ENCODE data around the gene USP25.

USP25 gene

DNA sequence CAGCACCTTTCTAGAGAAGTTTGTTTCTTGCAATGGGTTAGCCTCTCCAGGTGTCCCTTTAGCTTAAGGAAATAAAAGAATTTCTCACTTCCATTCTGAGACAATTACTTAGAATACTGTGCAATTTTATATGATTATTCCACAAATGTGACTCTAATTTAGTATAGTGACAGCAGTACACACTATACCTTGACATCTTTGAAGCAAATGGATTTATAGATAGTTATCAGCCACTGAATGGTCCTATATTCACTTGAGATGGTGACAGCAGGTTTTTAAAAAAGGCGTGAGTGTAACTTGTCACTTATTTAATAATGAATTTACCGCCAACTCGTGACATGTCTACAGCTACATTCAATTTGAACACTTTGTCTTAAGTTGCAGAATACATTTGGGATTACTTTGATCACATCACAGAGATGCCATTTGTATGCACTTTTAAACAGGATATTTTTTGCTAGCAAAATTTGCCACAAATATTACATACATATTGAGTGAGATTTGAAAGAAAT lies 71.6 kb downstream of the USP25 start:
- Histone ChIP-seq H3K36me3 (no peaks in the 10 kb centered on the region), H3K4me3 (no peak overlapping the region), H3K27me3 (no peaks in the 10 kb centered on the region), H3K9me3 (no peaks in the 10 kb centered on the region), H3K4me1 (peaks cover 0 to 5% (median 0%) of the 10 kb centered on the region in 4 donors), H3K27ac (no peak overlapping the region)
- no peak for DNase-seq
- TF ChIP-seq, protein P1, sequence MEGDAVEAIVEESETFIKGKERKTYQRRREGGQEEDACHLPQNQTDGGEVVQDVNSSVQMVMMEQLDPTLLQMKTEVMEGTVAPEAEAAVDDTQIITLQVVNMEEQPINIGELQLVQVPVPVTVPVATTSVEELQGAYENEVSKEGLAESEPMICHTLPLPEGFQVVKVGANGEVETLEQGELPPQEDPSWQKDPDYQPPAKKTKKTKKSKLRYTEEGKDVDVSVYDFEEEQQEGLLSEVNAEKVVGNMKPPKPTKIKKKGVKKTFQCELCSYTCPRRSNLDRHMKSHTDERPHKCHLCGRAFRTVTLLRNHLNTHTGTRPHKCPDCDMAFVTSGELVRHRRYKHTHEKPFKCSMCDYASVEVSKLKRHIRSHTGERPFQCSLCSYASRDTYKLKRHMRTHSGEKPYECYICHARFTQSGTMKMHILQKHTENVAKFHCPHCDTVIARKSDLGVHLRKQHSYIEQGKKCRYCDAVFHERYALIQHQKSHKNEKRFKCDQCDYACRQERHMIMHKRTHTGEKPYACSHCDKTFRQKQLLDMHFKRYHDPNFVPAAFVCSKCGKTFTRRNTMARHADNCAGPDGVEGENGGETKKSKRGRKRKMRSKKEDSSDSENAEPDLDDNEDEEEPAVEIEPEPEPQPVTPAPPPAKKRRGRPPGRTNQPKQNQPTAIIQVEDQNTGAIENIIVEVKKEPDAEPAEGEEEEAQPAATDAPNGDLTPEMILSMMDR (IDR thresholded peaks at IDR 0.05), result no peak
- intact Hi-C loops (cut with DNase I; ENCODE audit: low total_unique reads), result no loop called here

GRCh38 chr21:15804247-15805005 lies 74.6 kb downstream of the USP25 start:
- Histone ChIP-seq H3K4me3 (no peak overlapping the region), H3K27ac (no peak overlapping the region), H3K9me3 (no peaks in the 10 kb centered on the region), H3K36me3 (no peaks in the 10 kb centered on the region), H3K27me3 (no peaks in the 10 kb centered on the region), H3K4me1 (peaks cover 0 to 5% (median 0%) of the 10 kb centered on the region in 4 donors)
- DNase-seq, result no peak
- intact Hi-C loops (cut with DNase I; ENCODE audit: low total_unique reads), result no loop called here
- TF ChIP-seq, protein P1 (IDR thresholded peaks at IDR 0.05), result no peak

GRCh38 chr21:15809065-15809464 lies 79.3 kb downstream of the USP25 start:
- intact Hi-C loops (cut with DNase I; ENCODE audit: low total_unique reads), result no loop called here
- Histone ChIP-seq H3K4me3 (no peak overlapping the region), H3K4me1 (no peaks in the 10 kb centered on the region), H3K27me3 (no peaks in the 10 kb centered on the region), H3K27ac (no peak overlapping the region), H3K36me3 (peaks cover 4 to 9% (median 6%) of the 10 kb centered on the region in 3 donors), H3K9me3 (no peaks in the 10 kb centered on the region)
- TF ChIP-seq, protein P1 (IDR thresholded peaks at IDR 0.05), result no peak
- DNase-seq, result no peak

DNA sequence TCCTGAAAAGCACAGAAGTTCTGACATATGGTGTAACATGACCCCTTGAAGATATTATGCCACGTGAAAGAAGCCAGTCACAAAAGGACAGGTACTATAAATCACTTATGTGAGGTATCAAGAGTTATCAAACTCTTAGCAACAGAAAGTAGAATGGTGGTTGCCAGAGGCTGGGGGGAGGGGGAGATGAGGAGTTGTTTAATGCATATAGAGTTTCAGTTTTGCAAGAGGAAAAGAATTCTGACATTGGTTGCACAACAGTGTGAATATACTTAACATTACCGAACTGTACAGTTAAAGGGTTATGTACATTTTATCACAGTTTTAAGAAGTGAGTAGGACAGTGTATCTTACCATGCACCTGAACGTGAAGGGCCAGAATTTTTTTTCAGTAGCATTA lies 80.0 kb downstream of the USP25 start:
- intact Hi-C loops (cut with DNase I; ENCODE audit: low total_unique reads), result no loop called here
- DNase-seq, result no peak
- Histone ChIP-seq H3K9me3 (no peaks in the 10 kb centered on the region), H3K4me1 (no peaks in the 10 kb centered on the region), H3K27me3 (no peaks in the 10 kb centered on the region), H3K4me3 (no peak overlapping the region), H3K27ac (no peak overlapping the region), H3K36me3 (peaks cover 4 to 10% (median 9%) of the 10 kb centered on the region in 3 donors)
- TF ChIP-seq, protein P1 (IDR thresholded peaks at IDR 0.05), result no peak

- DNase-seq, result no peak
- Histone ChIP-seq H3K36me3 (peaks cover 4 to 33% (median 8%) of the 10 kb centered on the region in 3 donors), H3K4me1 (no peaks in the 10 kb centered on the region), H3K9me3 (no peaks in the 10 kb centered on the region), H3K27ac (no peak overlapping the region), H3K4me3 (no peak overlapping the region), H3K27me3 (no peaks in the 10 kb centered on the region)
- intact Hi-C loops (cut with DNase I; ENCODE audit: low total_unique reads), result no loop called here
- TF ChIP-seq, protein P1 (IDR thresholded peaks at IDR 0.05), result no peak
Measured at GRCh38 chr21:15815285-15815684, 85.5 kb downstream of the USP25 start.
